ENCODE results near the gene HOXB8.

- TF ChIP-seq, protein P1, sequence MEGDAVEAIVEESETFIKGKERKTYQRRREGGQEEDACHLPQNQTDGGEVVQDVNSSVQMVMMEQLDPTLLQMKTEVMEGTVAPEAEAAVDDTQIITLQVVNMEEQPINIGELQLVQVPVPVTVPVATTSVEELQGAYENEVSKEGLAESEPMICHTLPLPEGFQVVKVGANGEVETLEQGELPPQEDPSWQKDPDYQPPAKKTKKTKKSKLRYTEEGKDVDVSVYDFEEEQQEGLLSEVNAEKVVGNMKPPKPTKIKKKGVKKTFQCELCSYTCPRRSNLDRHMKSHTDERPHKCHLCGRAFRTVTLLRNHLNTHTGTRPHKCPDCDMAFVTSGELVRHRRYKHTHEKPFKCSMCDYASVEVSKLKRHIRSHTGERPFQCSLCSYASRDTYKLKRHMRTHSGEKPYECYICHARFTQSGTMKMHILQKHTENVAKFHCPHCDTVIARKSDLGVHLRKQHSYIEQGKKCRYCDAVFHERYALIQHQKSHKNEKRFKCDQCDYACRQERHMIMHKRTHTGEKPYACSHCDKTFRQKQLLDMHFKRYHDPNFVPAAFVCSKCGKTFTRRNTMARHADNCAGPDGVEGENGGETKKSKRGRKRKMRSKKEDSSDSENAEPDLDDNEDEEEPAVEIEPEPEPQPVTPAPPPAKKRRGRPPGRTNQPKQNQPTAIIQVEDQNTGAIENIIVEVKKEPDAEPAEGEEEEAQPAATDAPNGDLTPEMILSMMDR (IDR thresholded peaks at IDR 0.05): no peak
- TF ChIP-seq EP300 (IDR thresholded peaks at IDR 0.05): no peak
These were observed 18.2 kb downstream of the HOXB8 start for GRCh38 chr17:48596735-48597527.

All from upper lobe of left lung (tissue), 4 donors.